Endodermal cell (in vitro differentiated cells): ENCODE results near the gene OR2L2. TPM values are rescaled to one million over a fixed set of nuclear protein-coding genes. Genes with fewer than 3 reads are reported as not detected.
A peak's percentile ranks its signal among the peaks of the same experiment; 100 is the strongest.

Source experiments
- DNase-seq: peaks from one replicate; pipeline ENCODE4 v3.0.0-alpha.2; 2017
- H3K27ac ChIP-seq: 2 replicates; pipeline ENCODE4 v1.5.1; 2013; ENCODE audit warnings: mild to moderate bottlenecking, low read depth, low read length, moderate library complexity
- H3K27me3 ChIP-seq: 2 replicates; pipeline ENCODE4 v1.6.1; 2013; ENCODE audit warnings: mild to moderate bottlenecking, low read length, moderate library complexity; ENCODE audit not compliant: insufficient read depth, control insufficient read depth, poor library complexity, severe bottlenecking
- H3K36me3 ChIP-seq: 2 replicates; pipeline ENCODE4 v1.7.0; 2013; ENCODE audit warnings: mild to moderate bottlenecking, low read length, moderate library complexity; ENCODE audit not compliant: control insufficient read depth, insufficient read depth
- H3K4me1 ChIP-seq: one replicate; pipeline ENCODE4 v1.7.0; 2013; ENCODE audit warnings: low read length; ENCODE audit not compliant: control insufficient read depth, insufficient read depth
- H3K4me3 ChIP-seq: 2 replicates; pipeline ENCODE4 v1.5.1; 2013; ENCODE audit warnings: mild to moderate bottlenecking, low read length, moderate library complexity
- H3K9ac ChIP-seq: 2 replicates; pipeline ENCODE4 v1.6.1; 2013; ENCODE audit warnings: mild to moderate bottlenecking, low read length, moderate library complexity; ENCODE audit not compliant: poor library complexity, severe bottlenecking; ENCODE audit errors: extremely low read depth
- H3K9me3 ChIP-seq: 2 replicates; pipeline ENCODE4 v1.6.1; 2013; ENCODE audit warnings: mild to moderate bottlenecking, low read length, moderate library complexity; ENCODE audit not compliant: control insufficient read depth
- H3K27ac Mint-ChIP-seq: 2 replicates; pipeline ENCODE4 v1.8.0; 2020; ENCODE audit warnings: mixed read lengths
- H3K27me3 Mint-ChIP-seq: 2 replicates; pipeline ENCODE4 v1.8.0; 2021; ENCODE audit warnings: mild to moderate bottlenecking, mixed read lengths; ENCODE audit not compliant: insufficient read depth
- H3K36me3 Mint-ChIP-seq: 2 replicates; pipeline ENCODE4 v1.8.0; 2020; ENCODE audit warnings: low read depth, mixed read lengths
- H3K4me1 Mint-ChIP-seq: 2 replicates; pipeline ENCODE4 v1.8.0; 2020; ENCODE audit warnings: mixed read lengths
- H3K4me3 Mint-ChIP-seq: 2 replicates; pipeline ENCODE4 v1.8.0; 2020; ENCODE audit warnings: mild to moderate bottlenecking, moderate library complexity, mixed read lengths
- H3K9me3 Mint-ChIP-seq: 2 replicates; pipeline ENCODE4 v1.8.0; 2020; ENCODE audit warnings: mild to moderate bottlenecking, mixed read lengths
- WGBS, 2 experiments: methylation state at CpG; one replicate each; pipeline versions ENCODE4 v1.1.5 to v1.1.7; 2013; ENCODE audit warnings: missing lambda C conversion rate in 2 of 2, mixed read lengths in 1 of 2; ENCODE audit not compliant: insufficient coverage in 1 of 2, insufficient read length in 1 of 2; 5-methylcytosine and 5-hydroxymethylcytosine counted together
- long read RNA-seq, 4 experiments: library from polyadenylated mRNA in 2 of 4; library from RNA in 1 of 4; library from capped mRNA in 1 of 4; stranded (forward) in 3 of 4; unstranded in 1 of 4; transcript quantifications; one replicate each; pipeline ENCODE4 v2.0.0, GENCODE V29; 2020 to 2021; ENCODE audit warnings: inconsistent platforms in 1 of 4
- polyA plus RNA-seq, 2 experiments: library from polyadenylated mRNA; stranded (reverse); fragments of 50-300 nt; gene quantifications; one replicate each; pipeline ENCODE4 v1.2.3, GENCODE V29; 2013
- total RNA-seq, 2 donors: library from RNA; stranded (reverse); fragmentation: NEBNext Ultra II Directional in 1 of 2; extraction: Animal tissue kit (Norgen Biotek cat#: 25700) in 1 of 2; gene quantifications; 2 replicates in 1 of 2; 3 replicates in 1 of 2; pipeline ENCODE4 v1.2.1, GENCODE V29; 2021
- TF ChIP-seq, protein P1 (sequence below): fragments of 200-600 bp; sonication (generic); conservative IDR thresholded peaks from 2 replicates; pipeline ENCODE4 v1.5.0; 2021; ENCODE audit warnings: antibody characterized with exemption, mild to moderate bottlenecking

OR2L2 gene, protein sequence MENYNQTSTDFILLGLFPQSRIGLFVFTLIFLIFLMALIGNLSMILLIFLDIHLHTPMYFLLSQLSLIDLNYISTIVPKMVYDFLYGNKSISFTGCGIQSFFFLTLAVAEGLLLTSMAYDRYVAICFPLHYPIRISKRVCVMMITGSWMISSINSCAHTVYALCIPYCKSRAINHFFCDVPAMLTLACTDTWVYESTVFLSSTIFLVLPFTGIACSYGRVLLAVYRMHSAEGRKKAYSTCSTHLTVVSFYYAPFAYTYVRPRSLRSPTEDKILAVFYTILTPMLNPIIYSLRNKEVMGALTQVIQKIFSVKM
- under 1 TPM; 0.07 to 0.13 TPM for total RNA-seq
- not detected for polyA plus RNA-seq (2013, experiment 1 of 2)
- not detected for polyA plus RNA-seq (2013, experiment 2 of 2)
- long read RNA-seq, experiment 1, result 0 reads
- long read RNA-seq, experiment 2, result 0 reads
- long read RNA-seq, experiment 3, result 0 reads
- long read RNA-seq, experiment 4, result 0 reads

DNA sequence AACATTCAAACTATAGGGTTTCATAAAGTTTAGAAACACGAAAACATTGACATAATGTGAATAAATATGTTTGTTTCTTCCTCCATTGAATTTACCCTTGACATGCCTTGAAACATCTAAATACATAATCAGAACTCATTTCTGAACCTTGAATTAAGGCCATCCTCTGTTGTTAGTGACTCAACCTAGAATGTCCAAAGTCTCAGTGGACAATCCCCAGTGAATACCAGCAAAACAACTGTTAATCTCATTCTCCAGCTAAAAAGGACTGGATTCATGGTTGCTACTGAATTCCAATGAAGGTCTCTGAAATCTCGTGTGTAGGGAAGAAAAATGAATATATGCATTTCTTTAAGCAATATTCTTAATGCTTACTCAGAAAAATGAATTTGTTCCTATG is at the start of gene OR2L2:
TSS of gene OR2L2 (plus strand) at position 301 of the 400 bp plus-strand sequence. CDS start 8,198 bp downstream, outside the sequence.
- no peak within 1 kb of the TSS for H3K9ac ChIP-seq
- Mint-ChIP-seq H3K27ac (no peak within 1 kb of the TSS), H3K27me3 (peaks cover 1% of the 10 kb centered on the region), H3K4me1 (no peaks in the 10 kb centered on the region), H3K36me3 (peaks cover 2% of the 10 kb centered on the region), H3K4me3 (no peak within 1 kb of the TSS), H3K9me3 (peaks cover 74% of the 10 kb centered on the region)
- no peaks in the 10 kb centered on the region for H3K36me3 ChIP-seq
- WGBS, 2 experiments, result 57% methylated on average over 2 of the region's 2 CpGs; no CpG with 5 or more reads in 1 of the 2 experiments
- H3K4me3 ChIP-seq, result no peak within 1 kb of the TSS
- H3K27me3 ChIP-seq, result no peaks in the 10 kb centered on the region
- DNase-seq, result no peak
- H3K27ac ChIP-seq, result no peak within 1 kb of the TSS
- H3K9me3 ChIP-seq, result peaks cover 75% of the 10 kb centered on the region
- TF ChIP-seq, protein P1, sequence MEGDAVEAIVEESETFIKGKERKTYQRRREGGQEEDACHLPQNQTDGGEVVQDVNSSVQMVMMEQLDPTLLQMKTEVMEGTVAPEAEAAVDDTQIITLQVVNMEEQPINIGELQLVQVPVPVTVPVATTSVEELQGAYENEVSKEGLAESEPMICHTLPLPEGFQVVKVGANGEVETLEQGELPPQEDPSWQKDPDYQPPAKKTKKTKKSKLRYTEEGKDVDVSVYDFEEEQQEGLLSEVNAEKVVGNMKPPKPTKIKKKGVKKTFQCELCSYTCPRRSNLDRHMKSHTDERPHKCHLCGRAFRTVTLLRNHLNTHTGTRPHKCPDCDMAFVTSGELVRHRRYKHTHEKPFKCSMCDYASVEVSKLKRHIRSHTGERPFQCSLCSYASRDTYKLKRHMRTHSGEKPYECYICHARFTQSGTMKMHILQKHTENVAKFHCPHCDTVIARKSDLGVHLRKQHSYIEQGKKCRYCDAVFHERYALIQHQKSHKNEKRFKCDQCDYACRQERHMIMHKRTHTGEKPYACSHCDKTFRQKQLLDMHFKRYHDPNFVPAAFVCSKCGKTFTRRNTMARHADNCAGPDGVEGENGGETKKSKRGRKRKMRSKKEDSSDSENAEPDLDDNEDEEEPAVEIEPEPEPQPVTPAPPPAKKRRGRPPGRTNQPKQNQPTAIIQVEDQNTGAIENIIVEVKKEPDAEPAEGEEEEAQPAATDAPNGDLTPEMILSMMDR, result no peak
- H3K4me1 ChIP-seq, result no peaks in the 10 kb centered on the region

DNA sequence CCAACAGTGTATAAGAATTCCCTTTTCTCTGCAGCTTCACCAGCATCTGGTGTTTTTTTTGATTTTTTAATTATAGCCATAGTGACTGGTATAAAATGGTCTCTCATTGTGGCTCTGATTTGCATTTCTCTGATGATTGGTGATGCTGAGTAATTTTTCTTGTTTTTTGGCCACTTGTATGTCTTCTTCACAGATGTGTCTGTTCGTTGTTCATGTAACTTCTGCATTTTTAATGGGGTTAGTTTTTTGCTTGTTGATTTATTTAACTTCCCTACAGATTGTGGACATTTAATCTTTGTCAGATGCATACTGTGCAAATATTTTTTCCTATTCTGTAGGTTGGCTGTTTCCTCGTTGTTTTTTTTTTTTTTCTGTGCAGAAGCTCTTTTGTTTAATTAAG is 36.9 kb upstream of the OR2L2 start:
- H3K9me3 Mint-ChIP-seq, result peaks cover 78% of the 10 kb centered on the region
- H3K36me3 Mint-ChIP-seq, result no peaks in the 10 kb centered on the region
- TF ChIP-seq, protein P1, result no peak
- Histone ChIP-seq H3K4me3 (peak overlapping the region; percentile 14), H3K9me3 (peaks cover 83% of the 10 kb centered on the region), H3K27me3 (no peaks in the 10 kb centered on the region), H3K9ac (no peak overlapping the region), H3K36me3 (no peaks in the 10 kb centered on the region), H3K27ac (no peak overlapping the region), H3K4me1 (no peaks in the 10 kb centered on the region)
- DNase-seq, result no peak
- WGBS, 2 experiments, result 58% methylated on average over 2 of the region's 2 CpGs; no CpG with 5 or more reads in 1 of the 2 experiments
- no peaks in the 10 kb centered on the region for H3K27me3 Mint-ChIP-seq
- no peak overlapping the region for H3K4me3 Mint-ChIP-seq
- H3K27ac Mint-ChIP-seq, result no peak overlapping the region
- H3K4me1 Mint-ChIP-seq, result no peaks in the 10 kb centered on the region

DNA sequence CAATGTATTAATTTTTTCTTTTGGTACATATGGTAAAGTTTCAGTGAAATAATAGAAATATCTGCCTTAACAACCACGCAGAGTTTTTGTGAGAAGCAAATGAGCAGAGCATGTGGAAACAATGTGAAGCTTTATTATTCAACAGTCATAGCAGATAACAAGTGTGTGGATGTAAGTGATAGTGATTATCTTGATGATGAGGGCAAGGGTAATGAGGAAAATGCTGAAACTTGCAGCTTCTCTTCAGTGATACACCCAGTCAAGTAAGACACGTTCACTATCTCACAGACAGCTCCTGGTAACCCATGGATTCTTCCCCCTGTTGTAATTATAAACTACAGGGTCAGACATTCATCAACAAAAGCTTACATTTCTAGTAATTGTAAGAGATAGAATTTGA is 31.1 kb upstream of the OR2L2 start:
- no peak overlapping the region for H3K9ac ChIP-seq
- Mint-ChIP-seq H3K4me1 (no peaks in the 10 kb centered on the region), H3K36me3 (no peaks in the 10 kb centered on the region), H3K27me3 (no peaks in the 10 kb centered on the region), H3K9me3 (peaks cover 72% of the 10 kb centered on the region), H3K4me3 (no peak overlapping the region), H3K27ac (no peak overlapping the region)
- no peaks in the 10 kb centered on the region for H3K36me3 ChIP-seq
- H3K9me3 ChIP-seq, result peaks cover 76% of the 10 kb centered on the region
- no peak overlapping the region for H3K27ac ChIP-seq
- no peak for DNase-seq
- H3K27me3 ChIP-seq, result no peaks in the 10 kb centered on the region
- no peak overlapping the region for H3K4me3 ChIP-seq
- TF ChIP-seq, protein P1, result no peak
- no peaks in the 10 kb centered on the region for H3K4me1 ChIP-seq
- 28% methylated on average over 2 of the region's 2 CpGs; no CpG with 5 or more reads in 1 of the 2 experiments for WGBS, 2 experiments
